HFF-Myc (cell line): Measurements from ENCODE around the gene POP5.
"Not testable (repeated sequence)": the region's sequence is repeated elsewhere in the genome, so short reads cannot be mapped to it uniquely, and the experiment has no call there.

Experiments
- DNase-seq: peaks from one replicate; pipeline ENCODE4 v3.0.0-alpha.2; 2011; ENCODE audit warnings: low read depth; ENCODE audit errors: extremely low read depth
- H3K4me3 ChIP-seq: replicated peaks from 2 replicates; pipeline ENCODE4 v1.5.1; 2011; ENCODE audit warnings: low read depth, mild to moderate bottlenecking, control low read depth, low read length
- TF ChIP-seq, protein P1 (sequence below): IDR thresholded peaks from 2 replicates; pipeline ENCODE4 v1.5.1; 2012; ENCODE audit warnings: mild to moderate bottlenecking, low read depth, low read length, control low read depth; ENCODE audit errors: missing control alignments

The POP5 gene

GRCh38 chr12:120618954-120619615, 37.9 kb upstream of the POP5 start:
- no peak overlapping the region for H3K4me3 ChIP-seq
- no peak for DNase-seq
- TF ChIP-seq, protein P1, sequence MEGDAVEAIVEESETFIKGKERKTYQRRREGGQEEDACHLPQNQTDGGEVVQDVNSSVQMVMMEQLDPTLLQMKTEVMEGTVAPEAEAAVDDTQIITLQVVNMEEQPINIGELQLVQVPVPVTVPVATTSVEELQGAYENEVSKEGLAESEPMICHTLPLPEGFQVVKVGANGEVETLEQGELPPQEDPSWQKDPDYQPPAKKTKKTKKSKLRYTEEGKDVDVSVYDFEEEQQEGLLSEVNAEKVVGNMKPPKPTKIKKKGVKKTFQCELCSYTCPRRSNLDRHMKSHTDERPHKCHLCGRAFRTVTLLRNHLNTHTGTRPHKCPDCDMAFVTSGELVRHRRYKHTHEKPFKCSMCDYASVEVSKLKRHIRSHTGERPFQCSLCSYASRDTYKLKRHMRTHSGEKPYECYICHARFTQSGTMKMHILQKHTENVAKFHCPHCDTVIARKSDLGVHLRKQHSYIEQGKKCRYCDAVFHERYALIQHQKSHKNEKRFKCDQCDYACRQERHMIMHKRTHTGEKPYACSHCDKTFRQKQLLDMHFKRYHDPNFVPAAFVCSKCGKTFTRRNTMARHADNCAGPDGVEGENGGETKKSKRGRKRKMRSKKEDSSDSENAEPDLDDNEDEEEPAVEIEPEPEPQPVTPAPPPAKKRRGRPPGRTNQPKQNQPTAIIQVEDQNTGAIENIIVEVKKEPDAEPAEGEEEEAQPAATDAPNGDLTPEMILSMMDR: no peak

- not testable (repeated sequence) for H3K4me3 ChIP-seq, DNase-seq
Observed at GRCh38 chr12:120617767-120618166, 36.6 kb upstream of the POP5 start.

DNA sequence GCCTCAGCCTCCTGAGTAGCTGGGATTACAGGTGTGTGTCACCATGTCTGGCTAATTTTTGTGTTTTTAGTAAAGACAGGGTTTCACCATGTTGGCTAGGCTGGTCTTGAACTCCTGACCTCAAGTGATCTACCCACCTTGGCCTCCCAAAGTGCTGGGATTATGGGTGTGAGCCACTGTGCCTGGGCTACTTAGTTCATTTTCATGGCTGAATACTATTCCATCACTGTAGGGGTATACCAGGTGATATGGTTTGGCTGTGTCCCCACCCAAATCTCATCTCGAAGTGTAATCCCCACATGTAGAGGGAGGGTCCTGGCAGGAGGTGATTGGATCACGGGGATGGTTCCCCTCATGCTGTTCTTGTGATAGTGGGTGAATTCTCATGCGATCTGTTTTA, 36.0 kb upstream of the POP5 start:
- H3K4me3 ChIP-seq, DNase-seq: not testable (repeated sequence)

DNA sequence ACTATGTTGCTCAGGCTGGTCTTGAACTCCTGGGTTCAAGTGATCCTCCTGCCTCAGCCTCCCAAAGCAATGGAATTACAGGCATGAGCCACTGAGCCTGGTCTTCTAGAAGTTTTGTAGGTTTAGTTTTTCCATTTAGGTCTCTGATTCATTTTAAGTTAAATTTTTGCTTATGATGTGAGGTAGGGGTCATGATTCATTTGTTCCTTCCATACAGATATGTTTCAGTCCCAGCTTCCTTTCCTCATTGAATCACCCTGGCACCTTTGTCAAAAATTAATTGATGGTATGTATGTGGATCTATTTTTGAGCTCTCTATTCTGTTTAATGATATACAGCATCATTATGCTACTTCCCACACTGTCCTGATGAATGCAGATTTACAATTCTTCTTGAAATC, 33.6 kb upstream of the POP5 start:
- no peak overlapping the region for H3K4me3 ChIP-seq
- no peak for DNase-seq
- TF ChIP-seq, protein P1: no peak

- not testable (repeated sequence) for DNase-seq, H3K4me3 ChIP-seq
Observed at GRCh38 chr12:120611534-120611933, 30.3 kb upstream of the POP5 start.

DNA sequence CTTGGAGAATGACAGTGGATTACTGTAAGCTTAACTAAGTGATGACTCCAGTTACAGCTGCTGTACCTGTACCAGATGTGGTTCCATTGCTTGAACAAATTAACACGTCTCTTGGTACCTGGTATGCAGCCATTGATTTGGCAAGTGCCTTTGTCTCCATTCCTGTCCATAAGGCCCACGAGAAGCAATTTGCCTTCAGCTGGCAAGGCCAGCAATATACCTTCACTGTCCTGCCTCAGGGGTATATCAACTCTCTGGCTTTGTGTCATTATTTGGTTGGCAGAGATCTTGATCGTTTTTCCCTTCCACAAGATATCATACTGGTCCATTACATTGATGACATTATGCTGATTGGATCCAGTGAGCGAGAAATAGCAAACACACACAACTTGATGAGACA, 29.4 kb upstream of the POP5 start:
- H3K4me3 ChIP-seq: no peak overlapping the region
- no peak for DNase-seq
- TF ChIP-seq, protein P1: no peak

GRCh38 chr12:120602416-120602815, 21.2 kb upstream of the POP5 start:
- not testable (repeated sequence) for DNase-seq, H3K4me3 ChIP-seq

DNA sequence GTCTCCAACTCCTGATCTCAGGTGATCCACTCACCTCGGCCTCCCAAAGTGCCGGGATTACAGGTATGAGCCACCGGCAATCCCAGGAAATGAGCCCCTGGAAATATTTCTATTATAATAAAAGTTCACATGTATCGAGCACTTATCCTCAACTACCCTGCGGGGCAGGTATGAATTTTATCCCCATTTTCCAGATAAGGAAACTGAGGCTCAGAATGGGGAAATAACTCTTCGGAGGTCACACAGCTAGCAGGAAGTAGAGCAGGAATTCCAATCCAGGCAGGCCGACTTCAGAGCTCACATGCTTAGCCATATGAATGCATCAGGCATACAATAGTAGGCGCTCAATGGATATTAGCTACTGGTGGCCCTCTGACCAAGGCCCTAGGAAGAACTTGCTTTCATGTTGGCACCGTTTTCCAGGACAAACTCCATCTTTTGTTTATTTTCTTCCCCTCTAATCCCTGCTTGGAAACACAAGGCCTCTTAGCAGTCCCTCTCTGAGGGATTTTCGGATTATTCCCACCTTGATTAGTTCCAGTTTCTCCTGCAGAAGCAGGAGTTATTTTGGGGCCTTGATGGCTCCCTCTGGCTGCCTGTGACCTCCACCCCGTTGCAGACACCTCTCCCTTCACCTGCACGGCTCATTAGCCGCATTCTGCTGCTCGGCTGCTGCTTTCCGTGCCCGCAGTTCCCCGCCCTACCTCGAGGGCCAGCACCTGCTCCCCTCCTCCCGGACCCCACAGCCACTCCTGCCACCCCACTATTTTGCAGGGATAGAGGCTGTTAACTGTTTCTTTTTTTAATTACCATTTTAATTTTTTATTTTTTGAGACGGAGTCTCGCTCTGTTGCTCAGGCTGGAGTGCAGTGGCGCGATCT, 18.7 kb upstream of the POP5 start:
- no peak overlapping the region for H3K4me3 ChIP-seq
- TF ChIP-seq, protein P1: no peak
- no peak for DNase-seq
